B cell (primary cell): ENCODE data around the gene CDH1. TPM values are rescaled to one million over a fixed set of nuclear protein-coding genes. Genes with fewer than 3 reads are reported as not detected.
"Not testable (repeated sequence)": the region's sequence is repeated elsewhere in the genome, so short reads cannot be mapped to it uniquely, and the experiment has no call there.

Source experiments
- ATAC-seq: fragments of 200-7000 bp; cut with Tn5 transposase; one replicate; pipeline ENCODE4 v1.10.0; 2021; ENCODE audit warnings: low read depth, mild to moderate bottlenecking, moderate number of reproducible peaks, moderate library complexity
- CTCF ChIA-PET: fragments of 350-600 bp; sonication (Branson Sonifier 250); formaldehyde crosslinking; loops from one replicate; lab custom pipeline; 2021; ENCODE audit warnings: antibody characterized with exemption, inconsistent platforms; lab: Charles Lee
- POLR2A ChIA-PET: fragments of 350-600 bp; sonication (Branson Sonifier 250); formaldehyde crosslinking; loops from one replicate; lab custom pipeline; 2021; ENCODE audit warnings: antibody characterized with exemption; lab: Charles Lee
- DNase-seq: peaks from one replicate; pipeline ENCODE4 v3.0.0; 2013
- H2AFZ ChIP-seq: 2 replicates; pipeline ENCODE4 v1.6.1; 2012; ENCODE audit warnings: mild to moderate bottlenecking, low read depth, low read length; ENCODE audit not compliant: insufficient read depth, poor library complexity, severe bottlenecking
- H3K27ac ChIP-seq, 2 donors: 1 replicate in 1 of 2; 2 replicates in 1 of 2; pipeline ENCODE4 v1.5.1; 2012 to 2013; ENCODE audit warnings: low read length in 2 of 2, mild to moderate bottlenecking in 2 of 2, moderate library complexity in 1 of 2
- H3K27me3 ChIP-seq, 4 experiments: fragments of 200-600 bp in 1 of 4; sonication (generic) in 1 of 4; replicated peaks in 1 of 4; 1 replicate in 2 of 4; 2 replicates in 2 of 4; pipeline versions ENCODE4 v1.6.1 to v1.7.0; 2013 to 2016; ENCODE audit warnings: low read length in 3 of 4, mild to moderate bottlenecking in 2 of 4, mixed read lengths in 1 of 4, moderate library complexity in 1 of 4; ENCODE audit not compliant: insufficient read depth in 4 of 4, control insufficient read depth in 3 of 4; ENCODE audit errors: control extremely low read depth in 1 of 4
- H3K36me3 ChIP-seq, 2 experiments: replicated peaks in 1 of 2; 1 replicate in 1 of 2; 2 replicates in 1 of 2; pipeline versions ENCODE4 v1.6.1 to v1.7.1; 2013; ENCODE audit warnings: low read length in 1 of 2; ENCODE audit not compliant: insufficient read depth in 2 of 2, control insufficient read depth in 1 of 2; ENCODE audit errors: control extremely low read depth in 1 of 2, extremely low read depth in 1 of 2
- H3K4me1 ChIP-seq, 2 donors: fragments of 200-600 bp in 1 of 2; sonication (generic) in 1 of 2; 1 replicate in 1 of 2; 2 replicates in 1 of 2; pipeline versions ENCODE4 v1.5.1 to v1.6.1; 2013 to 2017; ENCODE audit warnings: low read length in 2 of 2; ENCODE audit not compliant: control insufficient read depth in 2 of 2, insufficient read depth in 2 of 2
- H3K4me2 ChIP-seq: replicated peaks from 2 replicates; pipeline ENCODE3; 2012; ENCODE audit warnings: mild to moderate bottlenecking, low read depth, low read length; ENCODE audit not compliant: poor library complexity, severe bottlenecking
- H3K4me3 ChIP-seq, 5 experiments: fragments of 200-600 bp in 1 of 5; sonication (generic) in 1 of 5; 1 replicate in 3 of 5; 2 replicates in 2 of 5; pipeline versions ENCODE4 v1.5.1 to v1.7.0; 2011 to 2016; ENCODE audit warnings: low read length in 4 of 5, mild to moderate bottlenecking in 4 of 5, low read depth in 2 of 5, control low read depth in 1 of 5, moderate library complexity in 1 of 5; ENCODE audit not compliant: insufficient read depth in 1 of 5; ENCODE audit errors: control extremely low read depth in 1 of 5, extremely low read depth in 1 of 5
- H3K79me2 ChIP-seq: fragments of 200-600 bp; sonication (generic); one replicate; pipeline ENCODE4 v1.6.0; 2016; ENCODE audit warnings: low read length; ENCODE audit not compliant: control insufficient read depth, insufficient read depth
- H3K9ac ChIP-seq: fragments of 200-600 bp; sonication (generic); 2 replicates; pipeline ENCODE4 v1.6.1; 2017; ENCODE audit warnings: mild to moderate bottlenecking, low read length, moderate library complexity
- H3K9me3 ChIP-seq, 3 donors: one replicate each; pipeline versions ENCODE4 v1.6.1 to v1.7.1; 2013; ENCODE audit warnings: low read length in 2 of 3; ENCODE audit not compliant: control insufficient read depth in 2 of 3, insufficient read depth in 1 of 3; ENCODE audit errors: control extremely low read depth in 1 of 3
- H4K20me1 ChIP-seq: 2 replicates; pipeline ENCODE4 v1.6.0; 2012; ENCODE audit warnings: mild to moderate bottlenecking, low read length; ENCODE audit not compliant: insufficient read depth, control insufficient read depth, poor library complexity, severe bottlenecking
- H3K27ac Mint-ChIP-seq: one replicate; pipeline ENCODE4 v1.8.0; 2021; ENCODE audit warnings: mixed read lengths
- H3K27me3 Mint-ChIP-seq: one replicate; pipeline ENCODE4 v1.8.0; 2021; ENCODE audit warnings: mixed read lengths
- H3K4me1 Mint-ChIP-seq: one replicate; pipeline ENCODE4 v1.8.0; 2021; ENCODE audit warnings: mixed read lengths
- H3K4me3 Mint-ChIP-seq: one replicate; pipeline ENCODE4 v1.8.0; 2021; ENCODE audit warnings: mixed read lengths
- H3K9me3 Mint-ChIP-seq: one replicate; pipeline ENCODE4 v1.8.0; 2022; ENCODE audit warnings: mixed read lengths; ENCODE audit not compliant: insufficient read depth
- CTCF ChIP-seq: fragments of 200-600 bp; IDR thresholded peaks from one replicate; pipeline ENCODE4 v1.8.0; 2022; ENCODE audit warnings: antibody characterized with exemption, mild to moderate bottlenecking
- EZH2 ChIP-seq: IDR thresholded peaks from 2 replicates; pipeline ENCODE4 v1.6.1; 2012; ENCODE audit warnings: borderline replicate concordance, low read depth, mild to moderate bottlenecking, moderate library complexity, low read length; ENCODE audit not compliant: insufficient read depth, poor library complexity, severe bottlenecking
- WGBS: methylation state at CpG from one replicate; pipeline ENCODE4 v1.1.5; 2013; ENCODE audit warnings: missing lambda C conversion rate; ENCODE audit not compliant: insufficient coverage; 5-methylcytosine and 5-hydroxymethylcytosine counted together
- intact Hi-C: fragments of 100-400 bp; cut with micrococcal nuclease; formaldehyde crosslinking; loops from one replicate; pipeline ENCODE4 v1.10.0; 2022
- polyA plus RNA-seq: library from polyadenylated mRNA; depleted of rRNA; stranded (reverse); fragments of >200 nt; gene quantifications from 2 replicates; pipeline ENCODE4 v1.2.3, GENCODE V29; 2012
- total RNA-seq, 2 donors: library from RNA; stranded (reverse); fragments of 120-200 nt in 1 of 2; gene quantifications; 1 replicate in 1 of 2; 2 replicates in 1 of 2; pipeline versions ENCODE4 v1.2.3 to v1.2.4, GENCODE V29; 2013 to 2022

CDH1 gene
- total and polyA plus RNA-seq, 2 donors (not counting 1 experiment from before 2014, with no cell fraction given): 2.0 TPM; not detected in 1

DNA sequence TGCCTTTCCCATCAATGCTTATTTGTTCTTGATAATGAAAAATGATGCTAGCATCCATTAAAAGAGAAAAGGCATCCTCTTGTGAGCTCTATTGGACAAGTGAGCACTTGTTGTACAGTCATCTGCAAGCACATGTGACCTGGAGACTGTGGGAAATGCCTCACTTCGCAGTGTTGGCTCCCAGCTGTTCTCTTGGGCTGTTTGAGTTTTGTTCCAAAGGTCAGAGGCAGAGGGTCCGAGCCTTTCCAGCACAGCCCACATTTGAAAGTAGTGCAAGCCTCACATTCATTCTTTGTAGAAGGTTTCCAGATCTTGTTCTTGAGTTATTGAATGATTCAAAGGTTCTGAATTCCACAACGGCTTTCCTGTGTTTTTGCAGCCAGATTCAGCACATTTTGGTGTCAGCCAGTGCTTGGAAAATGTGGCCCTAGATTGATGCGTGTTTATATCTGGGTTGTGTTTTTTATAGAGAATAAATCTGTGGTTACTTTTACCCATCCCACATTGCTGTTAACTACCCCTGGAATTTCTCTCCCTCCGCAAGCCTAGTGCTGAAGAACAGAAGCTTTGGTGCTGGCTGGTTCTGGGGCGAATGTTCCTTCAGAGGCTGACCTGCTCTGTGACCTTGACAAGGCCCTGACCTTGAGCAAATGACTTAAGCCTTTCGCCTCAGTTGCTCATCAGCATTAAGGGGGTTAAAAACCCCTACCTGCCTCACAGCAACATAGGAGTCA is 49.8 kb downstream of the CDH1 start:
- Mint-ChIP-seq H3K4me3 (no peak overlapping the region), H3K27me3 (no peaks in the 10 kb centered on the region), H3K27ac (no peak overlapping the region), H3K4me1 (peaks cover 3% of the 10 kb centered on the region), H3K9me3 (no peaks in the 10 kb centered on the region)
- Histone ChIP-seq H3K4me3 (no peak overlapping the region), H3K9ac (no peak overlapping the region), H3K79me2 (no peaks in the 10 kb centered on the region), H3K4me2 (no peak overlapping the region), H3K9me3 (peaks cover 0 to 2% (median 0%) of the 10 kb centered on the region in 3 donors), H3K27ac (no peak overlapping the region), H3K27me3 (peaks cover 0 to 5% (median 0%) of the 10 kb centered on the region in 4 experiments), H2AFZ (no peak overlapping the region), H3K4me1 (peaks cover 0 to 11% of the 10 kb centered on the region in 2 donors), H4K20me1 (no peaks in the 10 kb centered on the region), H3K36me3 (no peaks in the 10 kb centered on the region)
- DNase-seq (no peak), ATAC-seq (no peak)
- ChIA-PET CTCF (interaction anchor here (1.4 kb wide), 1 partner anchor 258 kb away, joined by 4 read pairs; no protein-coding TSS in a partner anchor), POLR2A (no interaction called here)
- WGBS: 96% methylated on average over 3 of the region's 7 CpGs
- intact Hi-C loops: no loop called here
- TF ChIP-seq EZH2 (no peak), CTCF (no peak)

GRCh38 chr16:68787419-68787807 is 50.3 kb downstream of the CDH1 start:
- H3K4me1 Mint-ChIP-seq, H3K27me3 ChIP-seq, DNase-seq, H3K4me3 ChIP-seq, H3K27ac ChIP-seq, H3K79me2 ChIP-seq, H3K4me2 ChIP-seq, H3K4me1 ChIP-seq, H3K27ac Mint-ChIP-seq, H4K20me1 ChIP-seq, intact Hi-C loops, H2AFZ ChIP-seq, H3K9ac ChIP-seq, POLR2A ChIA-PET, H3K9me3 ChIP-seq, ATAC-seq, H3K9me3 Mint-ChIP-seq, H3K27me3 Mint-ChIP-seq, H3K36me3 ChIP-seq, H3K4me3 Mint-ChIP-seq: not testable (repeated sequence)
- WGBS: no CpG with 5 or more reads among the region's 1 CpG
- CTCF ChIA-PET: interaction anchor here (1.4 kb wide), 1 partner anchor 258 kb away, joined by 4 read pairs; no protein-coding TSS in a partner anchor
